A549 (cell line): ENCODE results near the gene ARTN. TPM values are rescaled to one million over a fixed set of nuclear protein-coding genes. Genes with fewer than 3 reads are reported as not detected.

Experiments used
- ATAC-seq, 2 experiments: fragments of 200-7000 bp in 1 of 2; fragments of >200 bp in 1 of 2; cut with Nextera tagmentation in 1 of 2; cut with Tn5 transposase in 1 of 2; 3 replicates each; pipeline versions ENCODE4 v1.8.0 to v1.9.1; 2018 to 2020; ENCODE audit warnings: mild to moderate bottlenecking in 1 of 2, moderate library complexity in 1 of 2
- CTCF ChIA-PET: fragments of 300-600 bp; sonication (Branson Sonifier 250); formaldehyde crosslinking; extraction: SDS; loops from one replicate; lab custom pipeline; 2021; ENCODE audit warnings: antibody characterized with exemption, inconsistent platforms; lab: Yijun Ruan, JAX
- POLR2A ChIA-PET: fragments of 350-600 bp; formaldehyde crosslinking; extraction: SDS; loops from one replicate; lab custom pipeline; 2021; ENCODE audit warnings: antibody characterized with exemption, inconsistent platforms; lab: Yijun Ruan, JAX
- DNase-seq, 2 experiments: peaks; one replicate each; pipeline versions ENCODE4 v3.0.0 to v3.0.0-alpha.2; 2011 to 2016; ENCODE audit warnings: low read depth in 1 of 2, low spot score in 1 of 2
- FAIRE-seq: peaks from 2 replicates; lab custom pipeline; 2011; peaks lifted over from hg19 to GRCh38; lab: Jason Lieb, UNC
- H3K27ac ChIP-seq, 2 experiments: fragments of >200 bp; sonication (Bioruptor Twin); formaldehyde crosslinking; 3 replicates each; pipeline ENCODE4 v1.5.1; 2016 to 2017
- H3K4me1 ChIP-seq: fragments of >200 bp; sonication (Bioruptor Twin); formaldehyde crosslinking; 3 replicates; pipeline ENCODE4 v1.6.1; 2016
- H3K4me2 ChIP-seq: fragments of >200 bp; sonication (Bioruptor Twin); formaldehyde crosslinking; 3 replicates; pipeline ENCODE4 v1.6.1; 2016
- H3K4me3 ChIP-seq: fragments of >200 bp; sonication (Bioruptor Twin); formaldehyde crosslinking; 3 replicates; pipeline ENCODE4 v1.5.1; 2016
- H3K9me3 ChIP-seq: fragments of >200 bp; sonication (Bioruptor Twin); formaldehyde crosslinking; 3 replicates; pipeline ENCODE4 v1.6.1; 2016
- CBX2 ChIP-seq: fragments of 200-600 bp; sonication (generic); IDR thresholded peaks from 2 replicates; pipeline ENCODE4 v1.6.1; 2016; ENCODE audit warnings: low read depth, mild to moderate bottlenecking, borderline replicate concordance
- CHD4 ChIP-seq: fragments of 200-600 bp; sonication (generic); IDR thresholded peaks from 2 replicates; pipeline ENCODE4 v1.6.1; 2016; ENCODE audit warnings: antibody characterized with exemption, mild to moderate bottlenecking, borderline replicate concordance
- ESRRA ChIP-seq: fragments of 150-350 bp; IDR thresholded peaks from 2 replicates; pipeline ENCODE4 v1.6.1; 2014; ENCODE audit warnings: mild to moderate bottlenecking, low read length, borderline replicate concordance
- HDAC2 ChIP-seq: fragments of 200-600 bp; sonication (generic); IDR thresholded peaks from 2 replicates; pipeline ENCODE4 v1.6.1; 2016
- HOXB5 ChIP-seq: fragments of 250-450 bp; sonication (Bioruptor Pico); IDR thresholded peaks from 2 replicates; pipeline ENCODE4 v1.5.0; 2020; ENCODE audit warnings: mild to moderate bottlenecking, moderate library complexity
- JUNB ChIP-seq: fragments of >200 bp; sonication (Bioruptor Twin); formaldehyde crosslinking; IDR thresholded peaks from 2 replicates; pipeline ENCODE4 v1.6.1; 2016
- KDM1A ChIP-seq: fragments of 200-600 bp; sonication (generic); IDR thresholded peaks from 2 replicates; pipeline ENCODE4 v1.6.1; 2016; ENCODE audit warnings: low read depth, mild to moderate bottlenecking
- KDM5A ChIP-seq: fragments of 200-600 bp; sonication (generic); IDR thresholded peaks from 2 replicates; pipeline ENCODE4 v1.6.1; 2016; ENCODE audit warnings: antibody characterized with exemption, mild to moderate bottlenecking
- MYC ChIP-seq: IDR thresholded peaks from 2 replicates; pipeline ENCODE4 v1.6.1; 2012; ENCODE audit warnings: mild to moderate bottlenecking, inconsistent platforms, low read length, improper control_type of control experiment, borderline replicate concordance
- RAD21 ChIP-seq, 2 experiments: fragments of >200 bp in 1 of 2; sonication (Bioruptor Twin) in 1 of 2; formaldehyde crosslinking in 1 of 2; IDR thresholded peaks in 1 of 2; conservative IDR thresholded peaks in 1 of 2; 2 replicates in 1 of 2; 3 replicates in 1 of 2; pipeline ENCODE4 v1.6.1; 2012 to 2018; ENCODE audit warnings: inconsistent platforms in 1 of 2
- RARB ChIP-seq: fragments of 250-450 bp; sonication (Bioruptor Pico); IDR thresholded peaks from 2 replicates; pipeline ENCODE4 v1.8.0; 2021; ENCODE audit warnings: mild to moderate bottlenecking, moderate library complexity
- SMC3 ChIP-seq: fragments of >200 bp; sonication (Bioruptor Twin); formaldehyde crosslinking; IDR thresholded peaks from 3 replicates; pipeline ENCODE4 v1.6.1; 2018; ENCODE audit warnings: inconsistent platforms
- WGBS: methylation state at CpG from one replicate; pipeline ENCODE4 v1.1.6; 2017; ENCODE audit errors: missing lambda C conversion rate; 5-methylcytosine and 5-hydroxymethylcytosine counted together
- polyA plus RNA-seq, 4 experiments: library from polyadenylated mRNA; depleted of rRNA in 3 of 4; stranded (reverse); fragments of >200 nt; fragmentation: RNase III in 1 of 4; extraction: RNeasy Plus Mini Kit Qiagen cat#74134 plus additional on column Dnase treatment in 1 of 4; gene quantifications; 2 replicates in 3 of 4; 3 replicates in 1 of 4; pipeline ENCODE4 v1.2.3, GENCODE V29; 2011 to 2017
- TF ChIP-seq, protein P1 (sequence below): fragments of >200 bp; sonication (Bioruptor Twin); formaldehyde crosslinking; IDR thresholded peaks from 3 replicates; pipeline ENCODE4 v1.5.1; 2016
- TF ChIP-seq, protein P2 (sequence below): fragments of 250-450 bp; sonication (Bioruptor Pico); IDR thresholded peaks from 2 replicates; pipeline ENCODE4 v1.5.0; 2020; ENCODE audit warnings: low read depth, mild to moderate bottlenecking, moderate library complexity
- TF ChIP-seq, protein P3 (sequence below): fragments of 450-650 bp; IDR thresholded peaks from 2 replicates; pipeline ENCODE4 v1.6.1; 2014; ENCODE audit warnings: antibody characterized with exemption

The ARTN gene
- polyA plus RNA-seq, 2 of the 4 experiments (the other 2 are of a cell fraction): 0.21 to 0.53 TPM

GRCh38 chr1:43932786-43933385 is 715 bp upstream of the ARTN start (continued):
- TF ChIP-seq, protein P1, sequence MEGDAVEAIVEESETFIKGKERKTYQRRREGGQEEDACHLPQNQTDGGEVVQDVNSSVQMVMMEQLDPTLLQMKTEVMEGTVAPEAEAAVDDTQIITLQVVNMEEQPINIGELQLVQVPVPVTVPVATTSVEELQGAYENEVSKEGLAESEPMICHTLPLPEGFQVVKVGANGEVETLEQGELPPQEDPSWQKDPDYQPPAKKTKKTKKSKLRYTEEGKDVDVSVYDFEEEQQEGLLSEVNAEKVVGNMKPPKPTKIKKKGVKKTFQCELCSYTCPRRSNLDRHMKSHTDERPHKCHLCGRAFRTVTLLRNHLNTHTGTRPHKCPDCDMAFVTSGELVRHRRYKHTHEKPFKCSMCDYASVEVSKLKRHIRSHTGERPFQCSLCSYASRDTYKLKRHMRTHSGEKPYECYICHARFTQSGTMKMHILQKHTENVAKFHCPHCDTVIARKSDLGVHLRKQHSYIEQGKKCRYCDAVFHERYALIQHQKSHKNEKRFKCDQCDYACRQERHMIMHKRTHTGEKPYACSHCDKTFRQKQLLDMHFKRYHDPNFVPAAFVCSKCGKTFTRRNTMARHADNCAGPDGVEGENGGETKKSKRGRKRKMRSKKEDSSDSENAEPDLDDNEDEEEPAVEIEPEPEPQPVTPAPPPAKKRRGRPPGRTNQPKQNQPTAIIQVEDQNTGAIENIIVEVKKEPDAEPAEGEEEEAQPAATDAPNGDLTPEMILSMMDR: no peak

GRCh38 chr1:43934101-43934985 is 742 bp downstream of the ARTN start:
- H3K4me1 ChIP-seq: peaks cover 54% of the 10 kb centered on the region
- H3K4me3 ChIP-seq: no peak overlapping the region
- no peak for FAIRE-seq
- H3K9me3 ChIP-seq: no peaks in the 10 kb centered on the region
- ChIA-PET CTCF (interaction anchor here (0.6 to 16.9 kb wide), 46 partner anchors 9 to 707 kb away, joined by 3 to 243 read pairs (median 4); partner anchors contain the start of gene IPO13), POLR2A (interaction anchor here (0.5 to 0.6 kb wide), 2 partner anchors 413 to 771 kb away, joined by 3 to 5 read pairs; no protein-coding TSS in a partner anchor)
- peak; percentile 32 to 76; a peak in 4 of 6 replicates for ATAC-seq
- peak overlapping the region in 1 of 2 experiments; percentile 92; a peak in 4 of 6 replicates for H3K27ac ChIP-seq
- peak; percentile 51 to 60 for DNase-seq
- TF ChIP-seq, protein P2, sequence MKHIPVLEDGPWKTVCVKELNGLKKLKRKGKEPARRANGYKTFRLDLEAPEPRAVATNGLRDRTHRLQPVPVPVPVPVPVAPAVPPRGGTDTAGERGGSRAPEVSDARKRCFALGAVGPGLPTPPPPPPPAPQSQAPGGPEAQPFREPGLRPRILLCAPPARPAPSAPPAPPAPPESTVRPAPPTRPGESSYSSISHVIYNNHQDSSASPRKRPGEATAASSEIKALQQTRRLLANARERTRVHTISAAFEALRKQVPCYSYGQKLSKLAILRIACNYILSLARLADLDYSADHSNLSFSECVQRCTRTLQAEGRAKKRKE: no peak
- TF ChIP-seq HOXB5 (CRISPR knock-in tag) (no peak), ESRRA (no peak), KDM1A (no peak), JUNB (no peak), RAD21 (conservative IDR thresholded peaks at IDR 0.05 in 1 of 2, IDR thresholded peaks at IDR 0.05 in 1 of 2) (peak; percentile 74 to 81), RARB (CRISPR knock-in tag) (no peak), CBX2 (no peak), SMC3 (peak; percentile 76)
- TF ChIP-seq, protein P1: peak; percentile 63
- TF ChIP-seq, protein P3, sequence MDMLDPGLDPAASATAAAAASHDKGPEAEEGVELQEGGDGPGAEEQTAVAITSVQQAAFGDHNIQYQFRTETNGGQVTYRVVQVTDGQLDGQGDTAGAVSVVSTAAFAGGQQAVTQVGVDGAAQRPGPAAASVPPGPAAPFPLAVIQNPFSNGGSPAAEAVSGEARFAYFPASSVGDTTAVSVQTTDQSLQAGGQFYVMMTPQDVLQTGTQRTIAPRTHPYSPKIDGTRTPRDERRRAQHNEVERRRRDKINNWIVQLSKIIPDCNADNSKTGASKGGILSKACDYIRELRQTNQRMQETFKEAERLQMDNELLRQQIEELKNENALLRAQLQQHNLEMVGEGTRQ: no peak
- WGBS: 58% methylated on average over 7 of the region's 13 CpGs
- H3K4me2 ChIP-seq: no peak overlapping the region

- CTCF ChIA-PET: interaction anchor here (0.6 to 16.9 kb wide), 44 partner anchors 9 to 708 kb away, joined by 3 to 243 read pairs (median 4); partner anchors contain the start of gene IPO13
- DNase-seq: no peak
- Histone ChIP-seq H3K4me1 (peaks cover 48% of the 10 kb centered on the region), H3K9me3 (no peaks in the 10 kb centered on the region), H3K4me2 (no peak overlapping the region), H3K27ac (peak overlapping the region in 1 of 2 experiments; percentile 92; a peak in 2 of 6 replicates), H3K4me3 (no peak overlapping the region)
- no peak for FAIRE-seq
- TF ChIP-seq KDM5A: no peak
- peak in 1 of 2 experiments; percentile 21; a peak in 1 of 5 replicates for TF ChIP-seq RAD21 (conservative IDR thresholded peaks at IDR 0.05 in 1 of 2, IDR thresholded peaks at IDR 0.05 in 1 of 2)
- TF ChIP-seq MYC: no peak
- TF ChIP-seq CHD4: no peak
- no peak for TF ChIP-seq HDAC2
- ATAC-seq: no peak; a peak in 1 of 6 replicates
- 79% methylated on average over 2 of the region's 5 CpGs for WGBS
- POLR2A ChIA-PET: interaction anchor here (0.6 kb wide), 1 partner anchor 414 kb away, joined by 3 read pairs; no protein-coding TSS in a partner anchor
Observed at GRCh38 chr1:43934986-43935324, 1.4 kb downstream of the ARTN start.
